GM21447 (cell line): ENCODE measurements around the gene CD68.
A peak's percentile ranks its signal among the peaks of the same experiment; 100 is the strongest.
"Not testable (repeated sequence)": the region's sequence is repeated elsewhere in the genome, so short reads cannot be mapped to it uniquely, and the experiment has no call there.

Experiments
- ATAC-seq: cut with Tn5 transposase; IDR thresholded peaks from one replicate; pipeline ENCODE4 v1.9.1; 2021; ENCODE audit not compliant: unreplicated experiment

The CD68 gene

GRCh38 chr17:7579834-7580603, 581 bp downstream of the CD68 start:
- no peak for ATAC-seq

DNA sequence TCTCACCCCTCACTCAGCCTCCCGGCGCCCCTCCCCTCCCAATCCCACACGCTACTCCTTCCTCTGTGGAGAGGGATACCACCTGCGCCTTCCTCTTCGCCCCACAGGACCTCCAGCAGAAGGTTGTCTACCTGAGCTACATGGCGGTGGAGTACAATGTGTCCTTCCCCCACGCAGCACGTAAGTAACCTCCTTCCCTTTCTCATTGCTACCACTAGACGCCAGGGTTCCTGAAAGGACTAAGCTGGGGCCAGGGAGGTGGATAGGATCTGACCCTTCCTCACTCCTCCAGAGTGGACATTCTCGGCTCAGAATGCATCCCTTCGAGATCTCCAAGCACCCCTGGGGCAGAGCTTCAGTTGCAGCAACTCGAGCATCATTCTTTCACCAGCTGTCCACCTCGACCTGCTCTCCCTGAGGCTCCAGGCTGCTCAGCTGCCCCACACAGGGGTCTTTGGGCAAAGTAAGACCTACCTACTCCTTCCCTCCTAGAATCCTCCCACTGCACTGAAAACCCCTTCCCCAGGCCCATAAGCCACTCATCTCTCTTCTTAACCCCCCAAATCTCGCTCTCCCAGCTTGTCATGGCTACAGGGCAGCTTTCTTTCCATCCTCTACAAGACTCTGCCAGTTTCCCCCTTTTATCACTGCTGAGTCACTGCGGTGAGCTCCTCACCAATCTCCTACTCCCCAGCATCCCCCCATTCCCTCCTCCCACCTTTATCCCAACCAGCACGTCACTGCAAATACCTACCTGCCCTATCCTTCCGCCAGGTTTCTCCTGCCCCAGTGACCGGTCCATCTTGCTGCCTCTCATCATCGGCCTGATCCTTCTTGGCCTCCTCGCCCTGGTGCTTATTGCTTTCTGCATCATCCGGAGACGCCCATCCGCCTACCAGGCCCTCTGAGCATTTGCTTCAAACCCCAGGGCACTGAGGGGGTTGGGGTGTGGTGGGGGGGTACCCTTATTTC, 1.5 kb downstream of the CD68 start:
- ATAC-seq: no peak

DNA sequence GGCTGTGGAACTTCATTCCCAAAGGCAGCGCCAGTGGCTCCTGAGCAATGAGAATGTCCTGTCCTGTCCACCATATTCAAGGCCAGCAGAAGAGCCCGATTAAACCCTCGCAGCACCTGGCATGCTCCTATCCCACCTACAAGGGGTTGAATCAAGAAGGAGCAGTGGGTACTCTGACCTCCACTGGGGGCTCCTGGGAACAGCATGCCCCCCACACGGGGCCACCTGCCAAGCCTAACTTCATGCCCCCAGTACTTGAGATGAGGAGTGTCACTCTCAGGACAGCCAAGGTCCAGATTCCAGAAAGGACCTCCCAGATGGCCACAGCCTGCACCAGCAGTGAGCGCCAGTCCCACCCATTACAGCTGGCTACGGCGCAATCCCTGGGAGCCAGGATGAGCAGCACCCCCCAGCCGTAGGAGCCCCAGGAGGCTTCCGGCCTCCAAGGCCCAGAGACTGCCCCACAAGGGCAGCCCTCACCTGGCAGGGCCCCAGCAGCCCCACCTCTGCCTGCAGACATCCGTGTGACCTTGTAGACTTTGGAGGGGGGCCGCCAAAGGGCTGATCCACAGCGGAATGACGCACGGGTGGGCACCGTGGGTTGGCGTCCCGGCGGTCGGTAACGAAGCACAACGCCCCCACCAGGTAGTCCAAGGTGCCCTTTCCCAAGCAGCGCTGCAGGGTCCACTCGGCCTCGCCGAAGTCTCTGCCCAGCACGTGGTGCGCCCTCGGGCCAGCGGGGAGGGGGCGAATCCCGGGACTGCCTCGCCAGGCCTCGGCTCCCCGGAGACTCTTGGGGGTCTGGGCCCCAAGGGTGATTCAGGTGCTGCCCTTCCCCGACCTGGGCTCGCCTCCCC, 3.2 kb downstream of the CD68 start:
- ATAC-seq: no peak

DNA sequence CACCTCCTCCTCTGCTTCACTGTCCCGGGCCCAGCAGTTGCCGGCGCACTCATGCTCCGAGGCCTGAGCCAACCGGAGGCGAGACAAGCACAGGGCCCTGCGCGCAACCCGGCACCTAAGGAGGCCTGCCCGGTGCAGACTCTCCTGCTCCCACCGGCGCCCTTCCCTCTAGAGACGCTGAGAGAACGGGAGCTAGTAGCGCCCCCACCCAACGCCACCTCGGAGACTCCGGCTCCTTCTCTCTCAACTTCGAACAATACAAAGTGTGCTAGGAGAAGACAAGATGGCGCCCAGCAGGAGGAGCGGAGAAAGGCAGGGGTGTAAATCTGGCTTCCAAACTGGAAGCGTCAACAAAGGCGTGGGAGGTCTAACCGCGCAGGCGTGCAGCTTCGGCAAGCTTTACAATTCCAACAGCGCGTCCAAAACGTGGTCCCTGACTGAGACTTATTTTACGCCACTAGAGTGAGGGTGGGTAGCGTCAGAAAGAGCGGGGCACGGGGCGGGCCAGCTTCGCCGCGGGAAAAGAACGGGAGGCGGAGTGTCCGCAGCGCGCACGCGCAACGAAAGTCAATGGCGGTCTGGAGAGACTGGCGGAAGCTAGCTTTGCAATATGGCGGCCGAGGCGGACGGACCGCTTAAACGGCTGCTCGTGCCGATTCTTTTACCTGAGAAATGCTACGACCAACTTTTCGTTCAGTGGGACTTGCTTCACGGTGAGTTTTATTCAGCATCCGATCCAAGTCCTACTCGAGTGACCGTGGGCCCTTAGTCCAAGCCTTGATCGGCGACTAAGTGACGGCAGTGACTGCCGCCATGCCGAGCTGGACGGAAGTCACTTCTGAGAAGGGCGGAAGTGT, 4.0 kb downstream of the CD68 start, which contains the start of gene MPDU1:
MPDU1 (plus strand) TSS at position 600 of the 857 bp plus-strand sequence; CDS start at position 611, 11 bp downstream.
- peak; percentile 57 for ATAC-seq

DNA sequence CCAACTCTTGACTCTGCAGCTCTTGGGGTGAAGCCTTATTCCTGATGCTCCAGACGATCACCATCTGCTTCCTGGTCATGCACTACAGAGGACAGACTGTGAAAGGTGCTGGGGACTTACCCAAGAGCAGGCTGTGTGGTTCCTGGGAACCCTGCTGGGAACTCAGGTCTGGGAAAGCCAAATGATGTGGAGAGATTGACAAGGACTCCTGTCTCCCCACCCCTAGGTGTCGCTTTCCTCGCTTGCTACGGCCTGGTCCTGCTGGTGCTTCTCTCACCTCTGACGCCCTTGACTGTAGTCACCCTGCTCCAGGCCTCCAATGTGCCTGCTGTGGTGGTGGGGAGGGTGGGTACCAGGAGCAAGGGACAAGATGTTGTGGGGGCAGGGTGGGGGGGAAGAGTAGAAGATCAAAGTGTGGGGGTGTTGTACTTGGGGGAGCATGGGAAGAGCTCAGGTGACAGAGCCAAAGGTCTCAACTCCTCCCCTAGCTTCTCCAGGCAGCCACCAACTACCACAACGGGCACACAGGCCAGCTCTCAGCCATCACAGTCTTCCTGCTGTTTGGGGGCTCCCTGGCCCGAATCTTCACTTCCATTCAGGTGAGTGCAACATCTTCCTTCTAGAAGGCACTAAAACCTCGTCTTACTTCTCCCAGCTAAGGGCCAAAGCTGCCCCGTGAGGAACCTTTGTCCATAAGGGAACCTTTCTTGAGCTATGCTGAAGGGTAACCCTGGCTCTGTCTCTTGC, 7.4 kb downstream of the CD68 start:
- no peak for ATAC-seq

DNA sequence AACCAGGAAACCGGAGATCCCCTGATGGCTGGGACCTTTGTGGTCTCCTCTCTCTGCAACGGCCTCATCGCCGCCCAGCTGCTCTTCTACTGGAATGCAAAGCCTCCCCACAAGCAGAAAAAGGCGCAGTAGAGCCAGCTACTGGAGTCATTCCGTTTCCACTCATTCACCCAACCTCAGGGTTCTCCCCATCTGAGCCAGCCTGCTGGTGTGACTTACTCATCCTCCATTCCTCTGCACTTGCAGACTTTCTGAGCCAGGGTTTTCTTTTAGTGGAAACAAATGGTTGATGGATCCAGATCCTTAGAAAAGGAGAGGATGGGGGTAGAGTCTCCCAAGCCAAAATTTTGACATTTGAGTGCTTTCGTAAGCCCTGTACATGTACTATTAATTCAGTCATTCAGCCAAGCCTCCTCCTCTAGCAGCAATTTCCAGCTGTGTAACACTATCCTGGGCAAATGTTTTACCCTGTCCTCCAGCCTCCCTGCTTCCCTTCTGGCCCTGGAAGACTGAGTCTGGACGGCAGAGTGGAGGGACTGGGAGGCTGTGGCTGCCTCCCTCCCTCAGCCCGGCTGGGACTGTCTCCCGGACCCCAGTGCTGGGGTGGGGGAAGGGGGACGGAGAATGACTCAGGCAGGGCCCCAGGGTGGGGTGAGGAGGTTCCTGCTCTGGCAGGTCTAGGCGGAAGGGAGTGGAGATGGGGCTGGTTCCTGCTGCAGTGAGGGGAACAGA, 8.1 kb downstream of the CD68 start:
- ATAC-seq: no peak

- no peak for ATAC-seq
These were observed 9.2 kb downstream of the CD68 start for GRCh38 chr17:7588553-7589203.

DNA sequence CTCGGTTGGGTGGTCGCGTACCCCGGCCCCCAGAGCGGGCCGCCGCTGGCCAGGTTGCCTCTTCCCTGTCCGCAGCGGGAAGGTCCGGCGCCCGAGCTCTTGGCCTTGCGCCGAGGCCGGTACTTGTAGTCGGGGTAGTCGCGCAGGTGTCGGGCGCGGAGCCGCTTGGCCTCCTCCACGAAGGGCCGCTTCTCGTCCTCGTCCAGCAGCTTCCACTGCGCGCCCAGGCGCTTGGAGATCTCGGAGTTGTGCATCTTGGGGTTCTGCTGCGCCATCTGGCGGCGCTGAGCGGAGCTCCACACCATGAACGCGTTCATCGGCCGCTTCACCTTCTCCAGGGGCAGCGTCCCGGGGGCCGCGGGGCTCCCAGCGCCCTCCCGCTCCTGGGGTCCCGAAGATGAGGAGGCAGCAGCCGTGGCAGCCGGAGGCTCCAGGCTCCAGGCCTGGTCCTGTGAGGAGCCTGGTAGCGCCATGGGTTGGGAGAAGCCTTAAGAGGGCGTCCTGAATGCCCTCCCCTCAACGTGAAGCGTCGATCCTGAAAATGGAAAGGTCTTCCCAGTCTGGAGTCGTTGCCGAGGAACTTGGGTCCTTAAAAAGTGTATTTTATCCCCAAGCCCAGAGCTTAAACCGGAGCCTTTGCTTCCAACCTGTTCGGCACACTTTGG, 9.9 kb downstream of the CD68 start:
- ATAC-seq: no peak

DNA sequence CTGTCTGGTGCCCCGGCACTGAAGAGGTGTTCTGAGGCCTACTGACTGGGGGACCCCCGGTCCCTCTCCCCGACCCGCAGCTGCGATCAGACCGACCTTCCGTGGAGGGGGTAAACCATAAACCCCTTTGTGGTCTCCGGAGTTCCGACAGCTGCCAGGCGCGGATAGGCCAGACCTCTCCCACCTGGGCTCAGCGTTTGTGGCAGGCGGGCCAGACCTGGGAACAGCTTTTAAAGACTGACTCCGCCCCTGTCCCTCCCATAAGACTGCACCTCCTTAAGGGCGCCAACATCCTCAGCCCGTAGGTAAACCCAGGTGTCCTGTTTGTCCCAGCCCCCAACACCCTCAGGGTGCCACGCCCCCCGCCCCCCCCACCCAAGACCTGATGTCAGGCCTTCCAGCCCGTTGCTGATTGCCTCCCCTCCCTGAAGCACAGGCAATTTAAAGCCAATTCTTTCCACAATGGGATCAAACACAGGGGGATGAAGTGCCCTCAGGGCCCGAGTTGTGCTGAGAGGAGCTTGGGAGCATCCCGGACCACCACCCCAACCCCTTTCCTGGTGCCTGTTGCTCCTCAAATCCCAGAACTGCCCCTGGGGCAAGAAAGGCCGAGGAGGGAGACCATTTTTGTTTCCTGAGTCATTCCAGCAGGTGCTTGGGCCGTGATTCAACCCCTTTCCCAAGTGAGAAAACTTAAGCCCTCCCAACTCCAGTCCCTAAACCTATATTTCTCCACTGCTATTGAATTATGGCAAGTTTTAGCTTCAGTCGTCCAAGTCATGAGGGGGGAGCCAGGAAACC, 10.7 kb downstream of the CD68 start, which contains the start of gene SOX15:
SOX15 (minus strand) TSS at position 204 of the 801 bp plus-strand sequence. CDS start 418 bp downstream, outside the sequence.
- no peak for ATAC-seq

- no peak for ATAC-seq
These were observed 11.3 kb downstream of the CD68 start for GRCh38 chr17:7590743-7591142.

- no peak for ATAC-seq
These were observed 12.2 kb downstream of the CD68 start for GRCh38 chr17:7591596-7591995.

- ATAC-seq: no peak
These were observed 13.1 kb downstream of the CD68 start for GRCh38 chr17:7592422-7593021.

GRCh38 chr17:7593296-7593695, 13.9 kb downstream of the CD68 start:
- ATAC-seq: no peak

DNA sequence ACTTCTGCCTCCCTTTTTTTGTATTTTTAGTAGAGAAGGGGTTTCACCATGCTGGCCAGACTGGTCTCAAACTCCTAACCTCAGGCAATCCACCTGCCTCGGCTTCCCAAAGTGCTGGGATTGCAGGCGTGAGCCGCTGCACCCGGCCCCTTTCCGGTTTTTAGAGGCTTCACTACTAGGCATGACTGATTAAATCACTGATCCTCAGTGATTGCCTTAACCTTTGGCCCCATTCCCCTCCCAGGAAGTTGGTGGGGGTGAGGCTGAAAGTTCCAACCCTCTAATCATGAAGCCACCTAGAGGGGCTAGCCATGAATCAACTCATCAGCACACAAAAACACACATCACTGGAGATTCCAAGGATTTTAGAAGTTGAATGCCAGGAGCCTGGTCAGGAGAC, 18.1 kb downstream of the CD68 start:
- ATAC-seq: not testable (repeated sequence)

DNA sequence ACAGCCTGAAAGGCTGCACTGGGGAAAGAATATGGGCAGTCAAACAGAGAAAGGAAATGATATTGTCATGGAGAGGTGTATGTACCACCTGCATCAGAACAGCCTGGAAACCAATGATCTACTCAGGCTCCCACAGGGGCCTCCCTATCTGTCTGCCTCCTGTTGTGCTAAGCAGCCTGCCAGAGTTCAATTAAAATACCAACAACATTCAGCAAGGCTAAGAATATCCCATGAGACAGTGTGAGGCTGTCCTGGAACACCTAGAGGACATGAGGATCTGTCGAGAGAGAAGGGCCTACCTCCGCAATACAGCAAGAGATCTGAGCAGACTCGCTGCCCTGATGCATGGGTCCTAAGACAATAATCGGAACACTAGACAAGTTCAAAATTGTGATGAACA, 26.8 kb downstream of the CD68 start:
- no peak for ATAC-seq

DNA sequence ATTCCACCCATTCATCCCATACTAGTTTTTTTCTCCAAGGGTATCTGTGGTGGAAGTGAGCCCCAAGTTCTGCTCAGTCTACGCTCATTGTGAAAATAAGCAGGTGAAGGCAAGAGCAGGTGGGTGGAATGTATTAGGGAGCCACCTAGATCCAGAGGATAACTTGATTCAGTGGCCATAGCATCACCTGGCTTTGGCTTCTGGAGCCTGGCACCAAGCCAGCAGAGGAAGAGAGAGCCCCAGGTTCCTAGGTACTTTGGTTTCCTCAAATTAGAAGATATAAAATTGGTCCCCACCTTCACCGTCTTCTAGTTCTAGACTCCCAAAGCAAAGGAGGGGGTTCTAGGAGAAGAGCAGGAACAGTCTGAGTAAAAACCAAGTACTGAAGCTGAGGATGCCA, 31.2 kb downstream of the CD68 start:
- ATAC-seq: no peak
